ENCODE measurements around the gene SUSD4. TPM values are rescaled to one million over a fixed set of nuclear protein-coding genes. Genes with fewer than 3 reads are reported as not detected.
"Not testable (repeated sequence)": the region's sequence is repeated elsewhere in the genome, so short reads cannot be mapped to it uniquely, and the experiment has no call there.

The SUSD4 gene
- total RNA-seq, 1 donor from 2014 or later: not detected

GRCh38 chr1:223405507-223405906 lies 41.5 kb upstream of the SUSD4 start:
- Histone ChIP-seq H3K4me3 (no peak overlapping the region), H3K27ac (no peak overlapping the region), H3K27me3 (no peaks in the 10 kb centered on the region), H3K4me1 (no peaks in the 10 kb centered on the region), H3K9me3 (no peaks in the 10 kb centered on the region), H3K36me3 (no peaks in the 10 kb centered on the region)
- intact Hi-C loops (cut with DNase I): no loop called here
- DNase-seq (ENCODE audit: low spot score in 2 of 2): no peak
- no peak for TF ChIP-seq CTCF (IDR thresholded peaks at IDR 0.05)

- no peak overlapping the region for H3K4me3 ChIP-seq
- no peak for TF ChIP-seq CTCF (IDR thresholded peaks at IDR 0.05)
- no peak for DNase-seq (ENCODE audit: low spot score in 2 of 2)
- no peak overlapping the region for H3K27ac ChIP-seq
- intact Hi-C loops (cut with DNase I): no loop called here
- H3K4me1 ChIP-seq: no peaks in the 10 kb centered on the region
- no peaks in the 10 kb centered on the region for H3K27me3 ChIP-seq
- no peaks in the 10 kb centered on the region for H3K36me3 ChIP-seq
- H3K9me3 ChIP-seq: no peaks in the 10 kb centered on the region
Observed at GRCh38 chr1:223403184-223403815, 39.3 kb upstream of the SUSD4 start.

GRCh38 chr1:223402790-223403142 lies 38.8 kb upstream of the SUSD4 start:
- Histone ChIP-seq H3K27me3 (no peaks in the 10 kb centered on the region), H3K36me3 (no peaks in the 10 kb centered on the region), H3K9me3 (no peaks in the 10 kb centered on the region), H3K27ac (no peak overlapping the region), H3K4me1 (no peaks in the 10 kb centered on the region), H3K4me3 (no peak overlapping the region)
- no peak for TF ChIP-seq CTCF (IDR thresholded peaks at IDR 0.05)
- intact Hi-C loops (cut with DNase I): no loop called here
- DNase-seq (ENCODE audit: low spot score in 2 of 2): no peak

GRCh38 chr1:223401873-223402789 lies 38.2 kb upstream of the SUSD4 start:
- DNase-seq (ENCODE audit: low spot score in 2 of 2): no peak
- no peak overlapping the region for H3K27ac ChIP-seq
- TF ChIP-seq CTCF (IDR thresholded peaks at IDR 0.05): no peak
- no peaks in the 10 kb centered on the region for H3K27me3 ChIP-seq
- intact Hi-C loops (cut with DNase I): no loop called here
- no peaks in the 10 kb centered on the region for H3K4me1 ChIP-seq
- no peaks in the 10 kb centered on the region for H3K36me3 ChIP-seq
- no peak overlapping the region for H3K4me3 ChIP-seq
- H3K9me3 ChIP-seq: no peaks in the 10 kb centered on the region

GRCh38 chr1:223399393-223399792 lies 35.4 kb upstream of the SUSD4 start:
- intact Hi-C loops (cut with DNase I): not testable (repeated sequence)

GRCh38 chr1:223394706-223395105 lies 30.7 kb upstream of the SUSD4 start:
- Histone ChIP-seq H3K4me1 (peaks cover 0 to 6% of the 10 kb centered on the region in 2 donors), H3K27me3 (no peaks in the 10 kb centered on the region), H3K4me3 (no peak overlapping the region), H3K9me3 (no peaks in the 10 kb centered on the region), H3K27ac (no peak overlapping the region), H3K36me3 (no peaks in the 10 kb centered on the region)
- DNase-seq (ENCODE audit: low spot score in 2 of 2): no peak
- intact Hi-C loops (cut with DNase I): no loop called here
- no peak for TF ChIP-seq CTCF (IDR thresholded peaks at IDR 0.05)

More at GRCh38 chr1:223399393-223399792, 35.4 kb upstream of the SUSD4 start:
- H3K27me3 ChIP-seq; H3K36me3 ChIP-seq; H3K27ac ChIP-seq; DNase-seq (ENCODE audit: low spot score in 2 of 2); H3K4me3 ChIP-seq; H3K9me3 ChIP-seq; H3K4me1 ChIP-seq: not testable (repeated sequence)

All from ascending aorta (tissue), 2 donors.